Parathyroid adenoma (tissue), 2 donors: ENCODE results near the gene CAMK2D.

Experiments
- H2AFZ ChIP-seq: fragments of 300-600 bp; sonication (generic); one replicate; pipeline ENCODE4 v1.7.0; 2017; ENCODE audit warnings: antibody characterized with exemption, mild to moderate bottlenecking
- H3K27ac ChIP-seq: fragments of 300-600 bp; sonication (generic); one replicate; pipeline ENCODE4 v1.7.0; 2017
- H3K27me3 ChIP-seq: fragments of 300-600 bp; sonication (generic); one replicate; pipeline ENCODE4 v1.7.0; 2017; ENCODE audit warnings: low read length; ENCODE audit not compliant: control insufficient read depth, insufficient read depth
- H3K36me3 ChIP-seq: fragments of 300-600 bp; sonication (generic); one replicate; pipeline ENCODE4 v1.7.0; 2017; ENCODE audit warnings: low read length; ENCODE audit not compliant: control insufficient read depth, insufficient read depth
- H3K4me1 ChIP-seq: fragments of 300-600 bp; sonication (generic); one replicate; pipeline ENCODE4 v1.7.0; 2017; ENCODE audit warnings: control low read depth
- H3K4me2 ChIP-seq: fragments of 300-600 bp; sonication (generic); one replicate; pipeline ENCODE4 v1.7.0; 2017; ENCODE audit warnings: low read length
- H3K4me3 ChIP-seq: fragments of 300-600 bp; sonication (generic); one replicate; pipeline ENCODE4 v1.7.0; 2017; ENCODE audit warnings: low read depth, low read length
- H3K79me2 ChIP-seq: fragments of 300-600 bp; sonication (generic); one replicate; pipeline ENCODE4 v1.7.0; 2017; ENCODE audit warnings: control low read depth
- H3K9ac ChIP-seq: fragments of 300-600 bp; sonication (generic); one replicate; pipeline ENCODE4 v1.7.0; 2017; ENCODE audit warnings: mild to moderate bottlenecking
- H3K9me3 ChIP-seq: fragments of 300-600 bp; sonication (generic); one replicate; pipeline ENCODE4 v1.7.0; 2017; ENCODE audit warnings: low read length; ENCODE audit not compliant: control insufficient read depth
- CTCF ChIP-seq: fragments of 300-600 bp; sonication (generic); IDR thresholded peaks from one replicate; pipeline ENCODE4 v1.7.0; 2017; ENCODE audit warnings: antibody characterized with exemption, mild to moderate bottlenecking
- donor health status: primary hyperparathyroidism.

Gene CAMK2D

GRCh38 chr4:113790478-113790877 lies 28.9 kb upstream of the CAMK2D start:
- no peak overlapping the region for H3K4me2 ChIP-seq
- no peaks in the 10 kb centered on the region for H3K4me1 ChIP-seq
- no peaks in the 10 kb centered on the region for H3K79me2 ChIP-seq
- no peak overlapping the region for H3K4me3 ChIP-seq
- no peak overlapping the region for H3K27ac ChIP-seq
- no peaks in the 10 kb centered on the region for H3K27me3 ChIP-seq
- no peak overlapping the region for H3K9ac ChIP-seq
- no peak for TF ChIP-seq CTCF
- H2AFZ ChIP-seq, result no peak overlapping the region
- H3K9me3 ChIP-seq, result no peaks in the 10 kb centered on the region
- H3K36me3 ChIP-seq, result no peaks in the 10 kb centered on the region

GRCh38 chr4:113788888-113789287 lies 27.4 kb upstream of the CAMK2D start:
- H3K4me3 ChIP-seq, result no peak overlapping the region
- H3K9me3 ChIP-seq, result no peaks in the 10 kb centered on the region
- H2AFZ ChIP-seq, result no peak overlapping the region
- no peaks in the 10 kb centered on the region for H3K4me1 ChIP-seq
- no peak for TF ChIP-seq CTCF
- H3K79me2 ChIP-seq, result no peaks in the 10 kb centered on the region
- H3K9ac ChIP-seq, result no peak overlapping the region
- H3K27ac ChIP-seq, result no peak overlapping the region
- H3K27me3 ChIP-seq, result no peaks in the 10 kb centered on the region
- H3K36me3 ChIP-seq, result no peaks in the 10 kb centered on the region
- H3K4me2 ChIP-seq, result no peak overlapping the region

GRCh38 chr4:113785781-113786180 lies 24.2 kb upstream of the CAMK2D start:
- no peak overlapping the region for H3K4me2 ChIP-seq
- no peaks in the 10 kb centered on the region for H3K79me2 ChIP-seq
- H3K4me3 ChIP-seq, result no peak overlapping the region
- no peak for TF ChIP-seq CTCF
- H3K9me3 ChIP-seq, result no peaks in the 10 kb centered on the region
- H3K27me3 ChIP-seq, result no peaks in the 10 kb centered on the region
- H3K27ac ChIP-seq, result no peak overlapping the region
- H2AFZ ChIP-seq, result no peak overlapping the region
- H3K4me1 ChIP-seq, result no peaks in the 10 kb centered on the region
- H3K36me3 ChIP-seq, result no peaks in the 10 kb centered on the region
- no peak overlapping the region for H3K9ac ChIP-seq

- H3K9me3 ChIP-seq, result no peaks in the 10 kb centered on the region
- no peaks in the 10 kb centered on the region for H3K36me3 ChIP-seq
- H3K4me1 ChIP-seq, result no peaks in the 10 kb centered on the region
- H3K9ac ChIP-seq, result no peak overlapping the region
- H3K4me2 ChIP-seq, result no peak overlapping the region
- TF ChIP-seq CTCF, result no peak
- H3K79me2 ChIP-seq, result no peaks in the 10 kb centered on the region
- no peaks in the 10 kb centered on the region for H3K27me3 ChIP-seq
- H3K4me3 ChIP-seq, result no peak overlapping the region
- no peak overlapping the region for H3K27ac ChIP-seq
- no peak overlapping the region for H2AFZ ChIP-seq
Measured at GRCh38 chr4:113784497-113785250, 23.1 kb upstream of the CAMK2D start.

- no peak overlapping the region for H3K27ac ChIP-seq
Measured at GRCh38 chr4:113783701-113784100, 22.2 kb upstream of the CAMK2D start.

More at GRCh38 chr4:113783701-113784100, 22.2 kb upstream of the CAMK2D start:
- Histone ChIP-seq H3K9me3 (no peaks in the 10 kb centered on the region), H2AFZ (no peak overlapping the region), H3K79me2 (no peaks in the 10 kb centered on the region), H3K4me3 (no peak overlapping the region), H3K4me1 (no peaks in the 10 kb centered on the region), H3K27me3 (no peaks in the 10 kb centered on the region), H3K9ac (no peak overlapping the region), H3K36me3 (no peaks in the 10 kb centered on the region), H3K4me2 (no peak overlapping the region)
- TF ChIP-seq CTCF, result no peak
